Lung (tissue), 13 donors: ENCODE data around the gene SNCG. TPM values are rescaled to one million over a fixed set of nuclear protein-coding genes. Genes with fewer than 3 reads are reported as not detected.
"Not testable (repeated sequence)": the region's sequence is repeated elsewhere in the genome, so short reads cannot be mapped to it uniquely, and the experiment has no call there.

Source experiments
- ATAC-seq: fragments of 200-7000 bp; cut with Tn5 transposase; one replicate; pipeline ENCODE4 v1.9.1; 2020; ENCODE audit warnings: moderate number of reproducible peaks; ENCODE audit not compliant: insufficient read depth, low FRiP score
- DNase-seq, 3 donors: peaks; one replicate each; pipeline ENCODE4 v3.0.0-alpha.2; 2013 to 2017
- H3K27ac ChIP-seq, 2 donors: one replicate each; pipeline ENCODE4 v1.5.1; 2013; ENCODE audit warnings: mild to moderate bottlenecking in 2 of 2, moderate library complexity in 2 of 2, control low read depth in 1 of 2, inconsistent platforms in 1 of 2, low read depth in 1 of 2, low read length in 1 of 2
- H3K27me3 ChIP-seq, 3 donors: one replicate each; pipeline ENCODE4 v1.5.1; 2013; ENCODE audit warnings: low read length in 2 of 3; ENCODE audit not compliant: control insufficient read depth in 3 of 3, insufficient read depth in 3 of 3
- H3K36me3 ChIP-seq, 4 donors: one replicate each; pipeline ENCODE4 v1.5.1; 2013; ENCODE audit warnings: low read length in 4 of 4, mild to moderate bottlenecking in 1 of 4, moderate library complexity in 1 of 4; ENCODE audit not compliant: control insufficient read depth in 4 of 4, insufficient read depth in 4 of 4
- H3K4me1 ChIP-seq, 5 donors: one replicate each; pipeline ENCODE4 v1.5.1; 2013; ENCODE audit warnings: low read length in 5 of 5, mild to moderate bottlenecking in 2 of 5, moderate library complexity in 1 of 5; ENCODE audit not compliant: control insufficient read depth in 5 of 5, insufficient read depth in 5 of 5
- H3K4me3 ChIP-seq: one replicate; pipeline ENCODE4 v1.5.1; 2013; ENCODE audit warnings: mild to moderate bottlenecking, control low read depth, moderate library complexity
- H3K9ac ChIP-seq, 2 donors: one replicate each; pipeline ENCODE4 v1.5.1; 2013; ENCODE audit warnings: low read length in 2 of 2, control low read depth in 1 of 2; ENCODE audit not compliant: insufficient read depth in 1 of 2
- H3K9me3 ChIP-seq, 4 donors: one replicate each; pipeline ENCODE4 v1.5.1; 2013; ENCODE audit warnings: low read length in 3 of 4, mild to moderate bottlenecking in 1 of 4, moderate library complexity in 1 of 4; ENCODE audit not compliant: control insufficient read depth in 4 of 4, insufficient read depth in 3 of 4
- CTCF ChIP-seq: IDR thresholded peaks from 2 replicates; pipeline ENCODE4 v1.5.1; 2012; ENCODE audit warnings: mild to moderate bottlenecking; ENCODE audit errors: control extremely low read depth, extremely low read depth
- WGBS, 2 donors: extraction: QIAGEN DNeasy Blood & Tissue Kit; methylation state at CpG; one replicate each; pipeline ENCODE4 v1.1.7; 2013; 5-methylcytosine and 5-hydroxymethylcytosine counted together
- polyA plus RNA-seq, 2 donors: library from polyadenylated mRNA; stranded (reverse); fragments of 200-250 nt; gene quantifications; one replicate each; pipeline ENCODE4 v1.2.1, GENCODE V29; 2013
- small RNA-seq: library from RNA; depleted of rRNA; stranded (forward); fragments of <200 nt; gene quantifications from one replicate; pipeline ENCODE3, GENCODE V24; 2014; ENCODE audit warnings: low replicate concordance
- total RNA-seq, 2 donors: library from RNA; depleted of rRNA in 1 of 2; stranded (reverse); fragments of >200 nt in 1 of 2; gene quantifications; one replicate each; pipeline ENCODE4 v1.2.1, GENCODE V29; 2014 to 2021
- donor health status: control.
- donor health status: control.
- donor health status: Bipolar disorder and iron deficiency.
- donor health status: healthy.
- donor health status: DM: yes; HTN: yes; CAD: no.

Gene SNCG
- total and polyA plus RNA-seq, 4 donors, result 2.3 to 32.8 (median 14.3) TPM

DNA sequence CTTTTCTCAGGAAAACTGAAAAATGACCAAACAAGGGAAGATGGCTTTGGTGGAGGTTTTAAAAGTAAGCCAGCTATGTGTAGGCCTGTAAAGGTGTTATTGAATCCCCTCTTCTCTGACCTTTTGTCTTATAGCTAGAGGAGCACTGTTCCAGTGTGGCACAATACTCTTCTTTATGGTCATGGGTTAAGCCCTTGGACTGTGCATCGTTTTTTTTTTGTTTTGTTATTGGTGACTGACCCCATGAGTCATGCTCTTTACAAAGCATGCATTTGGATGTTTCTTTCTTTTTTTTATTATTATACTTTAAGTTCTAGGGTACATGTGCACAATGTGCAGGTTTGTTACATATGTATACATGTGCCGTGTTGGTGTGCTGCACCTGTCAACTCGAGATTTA is 42.1 kb downstream of the SNCG start:
- no peaks in the 10 kb centered on the region for H3K4me1 ChIP-seq
- H3K27ac ChIP-seq, result no peak overlapping the region
- ATAC-seq (no peak), DNase-seq (no peak)
- no peaks in the 10 kb centered on the region for H3K9me3 ChIP-seq
- H3K4me3 ChIP-seq, result no peak overlapping the region
- H3K27me3 ChIP-seq, result no peaks in the 10 kb centered on the region
- H3K9ac ChIP-seq, result no peak overlapping the region
- no peak for TF ChIP-seq CTCF
- 75 to 84% methylated on average over 3 of the region's 3 CpGs for WGBS, 2 donors
- no peaks in the 10 kb centered on the region for H3K36me3 ChIP-seq

DNA sequence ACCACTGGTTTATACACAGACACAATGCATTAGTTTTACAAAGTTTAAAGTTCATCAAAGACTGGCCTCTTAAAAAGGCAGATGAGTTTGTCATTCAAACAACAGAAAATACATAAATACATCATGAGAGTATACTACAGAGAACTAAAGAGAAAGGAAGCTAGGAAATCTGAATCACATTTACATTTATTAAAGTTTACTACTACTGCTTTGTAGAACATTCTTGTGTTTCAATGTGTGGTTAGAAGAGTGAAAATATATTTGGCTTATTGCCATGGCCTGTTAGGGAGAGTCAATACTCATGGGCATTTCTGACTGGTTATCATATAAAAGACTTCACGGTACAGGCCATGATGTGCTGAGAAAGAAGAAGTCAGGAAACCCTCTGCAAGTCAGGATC is 48.7 kb downstream of the SNCG start:
- not testable (repeated sequence) for H3K4me3 ChIP-seq, H3K9me3 ChIP-seq, ATAC-seq, H3K9ac ChIP-seq, H3K27me3 ChIP-seq, H3K36me3 ChIP-seq, H3K27ac ChIP-seq, H3K4me1 ChIP-seq, DNase-seq
- 63 to 80% methylated on average over 1 of the region's 1 CpG for WGBS, 2 donors

- WGBS, 2 donors, result 77 to 87% methylated on average over 6 of the region's 6 CpGs
- H3K27me3 ChIP-seq, H3K4me3 ChIP-seq, H3K27ac ChIP-seq, ATAC-seq, H3K36me3 ChIP-seq, DNase-seq, H3K9ac ChIP-seq, H3K9me3 ChIP-seq, H3K4me1 ChIP-seq: not testable (repeated sequence)
Measured at GRCh38 chr10:87007674-87008073, 49.3 kb downstream of the SNCG start.

- 92 to 94% methylated on average over 7 of the region's 7 CpGs for whole genome bisulfite sequencing, 2 donors
- not testable (repeated sequence) for H3K36me3 ChIP-seq, H3K27ac ChIP-seq, H3K4me3 ChIP-seq, H3K27me3 ChIP-seq, DNase-seq, H3K4me1 ChIP-seq, H3K9ac ChIP-seq, H3K9me3 ChIP-seq, ATAC-seq
Measured at GRCh38 chr10:87008303-87008702, 49.9 kb downstream of the SNCG start.

DNA sequence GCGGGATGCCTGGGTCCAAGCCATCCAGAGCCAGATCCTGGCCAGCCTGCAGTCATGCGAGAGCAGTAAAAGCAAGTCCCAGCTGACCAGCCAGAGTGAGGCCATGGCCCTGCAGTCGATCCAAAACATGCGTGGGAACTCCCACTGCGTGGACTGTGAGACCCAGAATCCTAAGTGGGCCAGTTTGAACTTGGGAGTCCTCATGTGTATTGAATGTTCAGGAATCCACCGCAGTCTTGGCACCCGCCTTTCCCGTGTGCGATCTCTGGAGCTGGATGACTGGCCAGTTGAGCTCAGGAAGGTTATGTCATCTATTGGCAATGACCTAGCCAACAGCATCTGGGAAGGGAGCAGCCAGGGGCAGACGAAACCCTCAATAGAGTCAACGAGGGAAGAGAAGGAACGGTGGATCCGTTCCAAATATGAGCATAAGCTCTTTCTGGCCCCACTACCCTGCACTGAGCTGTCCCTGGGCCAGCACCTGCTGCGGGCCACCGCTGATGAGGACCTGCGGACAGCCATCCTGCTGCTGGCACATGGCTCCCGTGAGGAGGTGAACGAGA is 50.8 kb downstream of the SNCG start:
- not testable (repeated sequence) for H3K9me3 ChIP-seq, H3K36me3 ChIP-seq, DNase-seq, H3K4me3 ChIP-seq, H3K27ac ChIP-seq, ATAC-seq, H3K4me1 ChIP-seq, H3K27me3 ChIP-seq, H3K9ac ChIP-seq
- 95% methylated on average over 16 to 18 of the region's 18 CpGs for WGBS, 2 donors

Small RNA genes within 50 kb of the gene (small RNA-seq; reads per million reads assigned to genes)
- gene BMS1P3, result not detected

Other genes with a start within 250 kb of the SNCG start
- gene BMPR1A, start 202.0 kb upstream of the SNCG start, total RNA-seq, result 10 to 100 TPM; 29.9 to 66.2 TPM
- 1 to 10 TPM; 3.8 to 9.6 TPM for gene BMPR1A, start 202.0 kb upstream of the SNCG start, polyA plus RNA-seq
- gene MMRN2, start 984 bp upstream of the SNCG start, total RNA-seq, result 10 to 100 TPM; 42.3 to 55.3 TPM
- 10 to 100 TPM; 10.2 to 15.7 TPM for gene MMRN2, start 984 bp upstream of the SNCG start, polyA plus RNA-seq
- gene ADIRF, start 9.9 kb downstream of the SNCG start, total RNA-seq, result 100 to 1,000 TPM in 1 of 2 donors, 10 to 100 TPM in 1; 61.4 to 171 TPM
- 100 to 1,000 TPM; 469 to 597 TPM for gene ADIRF, start 9.9 kb downstream of the SNCG start, polyA plus RNA-seq
- gene FAM25A, start 61.7 kb downstream of the SNCG start, total RNA-seq, result not detected
- under 1 TPM in 1 of 2 donors, not detected in 1; 0.45 TPM for gene FAM25A, start 61.7 kb downstream of the SNCG start, polyA plus RNA-seq
- gene GLUD1, start 136.2 kb downstream of the SNCG start, total RNA-seq, result 100 to 1,000 TPM; 124 to 133 TPM
- gene GLUD1, start 136.2 kb downstream of the SNCG start, polyA plus RNA-seq, result 10 to 100 TPM; 52.7 to 69.0 TPM
- 10 to 100 TPM; 26.2 to 34.5 TPM for gene SHLD2, start 136.6 kb downstream of the SNCG start, total RNA-seq
- gene SHLD2, start 136.6 kb downstream of the SNCG start, polyA plus RNA-seq, result 10 to 100 TPM; 12.8 to 16.0 TPM